Forelimb muscle (tissue), 1 donor: ENCODE measurements around the gene NOL11. TPM values are rescaled to one million over a fixed set of nuclear protein-coding genes. Genes with fewer than 3 reads are reported as not detected.
"Not testable (repeated sequence)": the region's sequence is repeated elsewhere in the genome, so short reads cannot be mapped to it uniquely, and the experiment has no call there.

Source experiments
- DNase-seq: peaks from one replicate; pipeline ENCODE4 v3.0.0-alpha.2; 2013; ENCODE audit warnings: low read depth
- polyA plus RNA-seq: library from polyadenylated mRNA; unstranded; fragments of 120-200 nt; gene quantifications from one replicate; pipeline ENCODE4 v1.2.1, GENCODE V29; 2013; ENCODE audit not compliant: insufficient read length

NOL11 gene
- 60.4 TPM for polyA plus RNA-seq

DNA sequence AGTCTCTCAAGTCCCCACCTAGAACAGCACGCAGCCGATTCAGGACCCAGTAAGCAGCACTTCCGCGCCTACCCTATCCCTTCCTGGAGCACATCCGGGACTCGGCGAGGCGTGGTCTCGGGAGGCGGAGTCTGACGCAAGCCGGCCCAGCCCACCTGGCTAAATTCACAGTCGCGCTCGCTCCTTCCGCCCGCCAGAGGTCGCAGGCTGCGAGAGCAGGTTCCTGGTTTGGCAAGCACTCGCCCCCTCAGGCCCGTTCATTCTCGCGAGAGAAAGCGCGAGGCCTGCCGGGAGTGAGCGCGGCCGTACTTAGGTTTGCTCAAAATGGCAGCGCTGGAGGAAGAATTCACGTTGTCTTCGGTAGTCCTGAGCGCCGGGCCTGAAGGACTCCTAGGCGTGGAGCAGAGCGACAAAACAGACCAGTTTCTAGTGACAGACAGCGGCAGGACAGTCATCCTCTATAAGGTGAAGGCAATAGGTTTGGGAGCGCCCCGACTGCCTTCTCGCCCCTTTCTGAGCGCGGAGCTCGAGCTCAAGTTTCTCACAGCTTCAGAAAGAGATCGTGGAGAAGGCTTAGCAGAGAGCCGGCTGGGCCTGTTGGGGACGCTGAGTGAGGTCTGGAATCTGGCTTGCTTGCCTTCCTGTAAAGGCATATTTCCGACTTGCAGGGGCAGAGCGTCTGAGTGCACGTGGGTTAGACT is at the start of gene NOL11:
TSS of gene NOL11 (plus strand) at position 313 of the 701 bp plus-strand sequence. CDS start at position 325, 12 bp downstream.
- DNase-seq, result peak; percentile 96

DNA sequence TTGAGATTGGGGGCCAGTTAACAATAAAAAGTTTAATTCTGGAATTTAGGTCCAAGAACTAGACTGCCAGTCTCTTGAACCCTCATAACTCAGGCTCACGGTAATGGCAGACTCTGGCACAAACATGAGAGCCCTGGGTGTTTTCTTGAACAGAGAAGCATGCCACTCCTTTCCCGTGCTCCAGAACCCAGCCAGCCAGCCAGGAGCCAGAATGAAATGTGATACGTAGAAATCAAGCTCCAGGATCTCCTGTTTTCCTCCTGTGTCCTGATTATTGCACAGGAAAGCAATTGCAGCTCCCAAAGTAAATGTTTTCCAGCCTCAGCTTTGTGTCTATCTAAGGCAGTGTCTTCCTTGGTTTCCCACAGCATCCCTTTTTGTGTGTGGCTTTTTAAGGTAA is 46.2 kb upstream of the NOL11 start:
- no peak for DNase-seq

DNA sequence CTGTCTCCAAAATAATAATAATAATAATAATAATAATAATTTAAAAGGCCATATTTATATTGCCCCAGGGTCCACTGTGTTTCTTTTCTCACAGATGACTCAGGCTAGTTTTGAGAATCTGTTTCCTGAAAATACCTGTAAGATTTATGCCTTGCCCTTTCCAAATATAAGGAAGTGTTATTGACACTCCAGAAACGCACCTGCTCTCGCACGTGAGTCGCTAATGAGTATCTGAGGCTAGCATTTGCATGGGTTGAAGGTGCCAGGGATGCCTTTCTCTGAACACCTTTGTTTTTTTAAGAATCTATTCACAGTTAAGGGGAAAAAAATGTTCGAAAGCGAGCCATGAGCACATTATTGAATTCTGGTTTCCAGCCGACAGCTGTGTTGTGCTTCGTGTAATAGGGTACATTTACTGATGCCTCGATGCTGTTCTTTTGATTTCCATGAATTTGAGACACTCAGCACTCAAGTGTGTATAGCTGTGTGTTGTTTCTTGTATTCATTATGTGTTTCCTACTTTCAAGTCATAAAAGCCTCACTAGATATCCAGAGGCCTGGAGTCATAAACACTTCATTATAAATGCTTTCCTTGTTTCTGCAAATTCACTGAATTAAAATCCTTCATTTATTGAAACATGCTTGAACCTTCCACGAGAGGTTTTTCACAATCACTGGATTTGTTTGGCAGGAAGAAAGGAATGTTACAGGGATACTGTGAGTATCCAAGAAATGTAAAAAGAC is 45.0 kb upstream of the NOL11 start:
- no peak for DNase-seq

DNA sequence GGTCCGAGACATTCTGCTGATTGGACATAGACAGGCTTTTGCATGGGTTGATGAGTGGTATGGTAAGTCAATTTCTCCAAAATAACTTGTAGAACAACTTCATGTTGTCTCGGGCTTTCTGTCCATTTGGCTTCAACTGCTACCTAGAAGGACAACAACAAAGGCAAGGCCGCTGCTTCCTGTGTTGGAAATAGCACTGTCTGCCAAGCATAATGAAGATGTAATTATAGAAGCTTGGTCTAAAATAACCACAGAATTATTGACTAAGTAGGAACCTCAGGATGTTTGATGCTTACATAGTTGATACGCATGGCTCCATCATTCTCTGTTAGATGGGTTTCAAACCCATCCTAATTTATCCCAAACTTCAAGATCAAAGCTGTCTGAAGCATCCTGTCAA is 42.3 kb upstream of the NOL11 start:
- no peak for DNase-seq

DNA sequence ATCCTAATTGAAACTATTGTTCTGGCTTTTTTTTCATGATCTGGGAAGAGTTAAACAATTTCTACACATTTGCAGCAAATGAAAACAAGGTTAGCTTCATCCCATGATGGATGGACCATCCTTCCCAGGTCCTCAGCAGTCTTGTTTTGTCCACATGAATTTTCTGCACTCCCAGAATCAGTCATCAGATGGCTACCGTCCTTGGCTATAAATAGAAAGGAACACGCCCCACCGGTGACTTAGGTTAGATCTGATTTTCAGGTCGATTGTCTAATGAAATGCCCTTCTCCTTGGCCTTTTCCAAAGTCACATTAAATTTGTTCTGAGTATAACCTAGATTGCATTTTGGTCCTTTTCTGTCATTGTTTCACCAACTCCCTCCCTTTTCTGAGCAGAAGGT is 41.4 kb upstream of the NOL11 start:
- no peak for DNase-seq

DNA sequence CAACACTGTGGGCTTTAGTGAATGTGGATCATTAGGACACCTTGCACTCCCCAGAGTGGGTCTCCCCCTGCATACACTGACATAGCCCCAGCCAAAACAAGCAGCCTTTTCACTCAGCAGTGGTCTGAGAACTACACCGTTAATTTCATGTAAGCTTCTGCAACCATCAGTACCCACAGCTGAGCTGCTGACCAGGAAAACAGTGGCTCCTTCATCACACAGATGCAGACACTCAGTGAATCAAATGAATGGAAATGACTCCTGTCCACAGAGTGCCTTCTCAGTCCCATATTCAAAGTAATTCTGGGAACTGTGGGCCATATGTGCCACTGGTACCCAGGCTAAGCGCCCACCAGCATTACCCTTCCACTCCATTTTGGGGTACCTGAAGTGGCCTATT is 39.3 kb upstream of the NOL11 start:
- DNase-seq, result no peak

DNA sequence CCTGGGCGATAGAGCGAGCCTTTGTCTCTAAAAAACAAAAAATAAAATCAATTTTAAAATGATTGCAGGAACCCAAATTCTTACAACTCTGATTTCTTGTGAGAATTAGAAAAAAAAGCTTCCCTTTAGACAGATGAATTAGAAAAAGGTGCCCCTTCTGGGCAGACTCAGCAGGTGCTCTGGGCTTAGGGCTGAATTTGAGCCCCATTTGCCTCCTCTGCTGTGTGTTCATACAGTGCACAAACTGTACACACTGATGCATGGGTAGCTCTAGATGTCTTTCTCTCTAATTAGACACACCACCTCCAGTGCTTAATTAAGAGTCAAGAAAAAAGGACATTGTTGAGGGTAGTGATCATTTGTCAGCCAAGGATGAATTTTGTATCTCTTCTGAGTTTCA is 38.5 kb upstream of the NOL11 start:
- no peak for DNase-seq

DNA sequence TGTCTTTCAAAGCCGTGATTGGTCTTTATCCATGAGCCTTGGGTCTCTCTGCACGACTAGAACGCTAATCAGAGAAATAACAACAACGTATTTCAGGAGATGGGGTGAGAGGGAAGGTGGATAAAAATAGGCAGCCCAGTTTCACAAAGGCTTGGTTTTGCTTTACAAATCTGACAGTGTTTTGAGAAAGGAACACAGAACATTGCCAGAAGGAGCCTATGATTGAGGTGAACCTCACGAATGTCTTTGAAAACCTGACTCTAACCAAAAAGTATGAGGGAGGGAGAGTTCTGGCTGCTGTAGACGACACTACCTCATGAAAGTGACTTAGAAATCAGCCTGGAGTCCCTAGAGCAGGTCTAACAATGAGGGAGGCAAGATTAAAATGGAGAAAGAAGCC is 38.0 kb upstream of the NOL11 start:
- DNase-seq, result no peak

DNA sequence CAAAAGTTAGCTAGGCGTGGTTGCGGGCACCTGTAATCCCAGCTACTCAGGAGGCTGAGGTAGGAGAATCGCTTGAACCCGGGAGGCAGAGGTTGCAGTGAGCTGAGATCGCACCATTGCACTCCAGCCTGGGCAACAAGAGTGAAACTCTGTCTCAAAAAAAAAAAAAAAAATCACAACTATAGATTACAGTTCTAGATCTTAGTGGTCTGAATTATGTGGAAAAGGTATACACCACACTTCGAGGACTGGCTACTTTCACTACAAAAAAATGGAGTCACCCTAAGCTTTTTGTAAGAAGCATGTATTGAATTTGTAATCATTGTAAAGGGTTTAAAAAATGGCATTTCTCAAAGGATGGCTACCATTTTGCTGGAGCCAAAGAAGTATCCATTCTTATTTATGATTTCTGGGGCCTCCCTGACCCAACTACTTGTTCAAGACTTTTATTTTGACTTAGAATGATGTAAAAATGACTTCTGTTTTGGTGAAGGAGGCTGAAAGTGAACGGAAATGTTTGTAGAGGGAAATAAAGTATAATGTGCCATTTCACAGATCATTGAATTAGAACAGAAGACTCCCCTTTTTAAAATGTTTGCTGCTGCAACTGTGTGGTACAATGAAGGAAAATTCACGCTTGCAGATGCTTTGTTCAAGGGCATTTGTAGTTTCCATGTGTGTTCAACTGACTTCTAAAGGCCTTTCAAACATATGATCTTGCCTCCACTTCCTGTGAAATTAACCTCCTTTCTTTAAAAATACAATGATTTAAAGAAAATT is 37.1 kb upstream of the NOL11 start:
- no peak for DNase-seq

DNA sequence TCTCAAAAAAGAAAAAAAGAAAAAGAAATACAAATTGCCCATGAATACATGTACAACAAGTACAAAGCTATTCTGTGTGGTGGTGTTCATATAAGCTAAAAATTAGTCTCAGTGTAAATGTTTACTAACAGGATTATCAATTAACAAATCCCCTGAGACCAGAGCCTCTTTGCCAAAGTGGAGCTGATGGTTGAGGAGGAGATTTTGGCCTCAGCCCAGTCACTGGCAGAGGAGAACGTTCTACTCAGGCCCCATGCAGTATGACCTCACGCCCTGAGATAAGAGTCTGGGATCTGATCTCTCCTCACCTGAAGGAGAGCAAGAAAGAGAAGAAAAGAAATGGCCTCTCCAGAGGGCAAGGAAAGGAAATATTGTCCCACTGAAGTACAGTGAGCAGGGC is 35.5 kb upstream of the NOL11 start:
- DNase-seq, result no peak

DNA sequence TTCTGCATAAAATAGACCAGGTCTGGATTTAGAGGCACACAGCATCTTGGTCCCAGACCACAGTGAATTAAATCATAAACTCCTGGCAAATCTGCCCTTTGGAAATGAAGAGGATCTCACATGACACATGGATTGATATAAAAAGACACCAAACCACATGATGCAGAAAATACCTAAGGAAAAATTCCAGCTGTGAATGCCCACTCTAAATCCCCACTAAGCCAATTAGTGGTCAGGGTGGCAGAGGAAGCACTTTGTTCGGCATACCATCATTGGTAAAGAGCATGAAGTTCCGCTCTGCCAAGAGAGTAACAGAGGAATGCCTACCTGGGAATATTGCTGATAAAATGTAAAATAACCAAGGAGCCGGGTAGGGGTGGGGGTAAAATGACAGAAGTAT is 32.4 kb upstream of the NOL11 start:
- no peak for DNase-seq

DNA sequence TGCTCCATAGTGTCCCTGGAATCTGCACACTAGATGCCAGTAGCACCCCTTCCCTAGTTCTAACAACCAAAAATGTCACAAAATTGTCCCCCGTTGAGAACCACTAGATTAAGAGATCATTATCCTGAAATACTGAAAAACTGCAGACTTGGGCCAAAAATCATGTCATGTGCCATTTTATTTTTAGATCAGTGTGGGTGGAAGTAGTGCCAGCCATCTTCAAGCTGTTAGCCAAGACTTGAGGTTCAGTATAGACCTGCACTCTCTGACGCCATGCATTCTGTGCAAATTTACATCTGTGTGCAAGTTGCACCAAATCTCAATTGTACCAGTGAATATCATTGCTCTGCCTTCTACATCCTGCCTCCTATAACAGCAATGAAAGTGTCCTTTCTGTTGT is 31.5 kb upstream of the NOL11 start:
- no peak for DNase-seq

DNA sequence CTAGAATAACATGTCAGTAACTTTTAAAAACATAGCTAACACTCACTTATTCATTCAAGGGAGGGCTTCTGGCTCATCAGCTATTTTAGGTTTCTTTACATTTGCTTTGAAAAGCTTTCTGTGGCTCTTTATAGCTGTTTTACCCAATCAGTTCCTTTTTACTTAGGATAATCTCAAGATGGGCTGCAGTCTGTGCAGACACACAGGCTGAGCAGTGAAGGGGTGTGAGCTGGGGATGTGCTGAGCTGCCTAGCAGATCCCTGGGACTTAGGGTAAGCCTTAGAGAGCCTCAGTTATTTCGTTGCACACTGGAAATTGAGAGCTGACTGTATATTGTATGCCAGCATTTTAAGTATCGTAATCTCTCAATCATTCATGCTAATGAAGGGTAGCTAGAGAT is 30.2 kb upstream of the NOL11 start:
- no peak for DNase-seq

DNA sequence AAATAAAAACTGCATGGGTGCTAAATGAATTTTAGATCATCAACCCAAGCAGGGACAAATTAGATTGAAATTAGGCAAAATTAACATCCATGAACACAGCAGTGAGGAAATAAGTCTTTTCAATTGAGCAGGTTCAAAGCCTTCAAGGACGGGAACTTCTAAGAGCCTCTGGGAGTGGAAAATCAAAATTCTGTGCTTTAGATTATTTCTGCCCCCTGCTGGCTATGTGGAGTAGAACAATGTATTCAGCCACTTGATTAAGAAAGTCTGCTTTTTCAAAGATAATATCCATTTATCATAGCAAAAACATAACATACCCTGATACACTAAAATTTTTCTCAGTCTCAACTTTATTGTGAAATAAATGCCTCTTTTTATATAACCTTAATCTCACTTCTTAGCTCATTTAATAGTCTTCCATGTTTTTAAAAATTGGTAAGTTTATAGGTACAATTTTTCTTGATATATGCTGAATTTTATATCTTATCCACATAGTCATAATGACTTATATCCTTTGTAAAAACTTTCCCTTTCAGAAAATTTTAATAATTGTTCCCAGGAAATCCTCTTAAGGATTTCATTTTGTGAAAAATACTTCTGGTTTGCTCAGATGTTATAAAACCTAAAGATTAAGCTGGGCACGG is 28.1 kb upstream of the NOL11 start:
- peak; percentile 49 for DNase-seq

DNA sequence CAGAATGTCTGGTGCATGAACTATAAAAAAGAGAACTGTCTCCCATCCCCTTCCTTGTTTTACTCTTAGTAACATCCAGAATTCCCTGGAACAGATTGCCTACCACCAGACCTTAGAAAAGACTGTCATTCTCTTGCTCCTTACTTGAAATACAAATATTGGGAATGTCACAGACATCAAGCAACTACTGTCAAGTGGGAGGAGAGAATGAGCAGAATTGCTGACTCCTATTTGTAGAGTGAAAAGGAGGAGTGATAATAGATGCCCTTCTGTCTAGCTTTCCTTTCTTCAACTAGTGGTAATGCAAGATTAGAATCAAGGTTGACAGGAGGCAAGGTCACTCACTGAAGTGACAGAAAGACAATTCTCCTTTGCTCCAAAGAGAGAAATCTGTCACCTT is 23.9 kb upstream of the NOL11 start:
- no peak for DNase-seq

DNA sequence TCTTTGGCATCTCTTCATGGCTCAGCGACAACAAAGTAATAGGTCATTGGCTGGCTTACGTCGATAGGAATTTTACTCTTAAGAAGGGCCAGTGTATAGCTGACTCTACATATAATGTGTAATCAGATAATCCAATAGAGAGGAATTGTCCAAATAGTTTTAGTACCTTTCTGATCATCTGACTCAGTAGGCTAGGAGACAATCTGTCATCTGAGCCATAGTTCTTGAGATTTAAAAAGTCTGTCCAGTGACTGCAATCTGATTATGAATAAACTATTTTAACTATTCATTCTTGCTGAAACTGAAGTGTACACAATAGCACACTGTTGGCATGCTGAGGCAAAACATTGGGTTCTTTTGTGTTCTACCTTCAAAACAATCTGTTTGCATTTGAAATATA is 21.4 kb upstream of the NOL11 start:
- DNase-seq, result no peak

DNA sequence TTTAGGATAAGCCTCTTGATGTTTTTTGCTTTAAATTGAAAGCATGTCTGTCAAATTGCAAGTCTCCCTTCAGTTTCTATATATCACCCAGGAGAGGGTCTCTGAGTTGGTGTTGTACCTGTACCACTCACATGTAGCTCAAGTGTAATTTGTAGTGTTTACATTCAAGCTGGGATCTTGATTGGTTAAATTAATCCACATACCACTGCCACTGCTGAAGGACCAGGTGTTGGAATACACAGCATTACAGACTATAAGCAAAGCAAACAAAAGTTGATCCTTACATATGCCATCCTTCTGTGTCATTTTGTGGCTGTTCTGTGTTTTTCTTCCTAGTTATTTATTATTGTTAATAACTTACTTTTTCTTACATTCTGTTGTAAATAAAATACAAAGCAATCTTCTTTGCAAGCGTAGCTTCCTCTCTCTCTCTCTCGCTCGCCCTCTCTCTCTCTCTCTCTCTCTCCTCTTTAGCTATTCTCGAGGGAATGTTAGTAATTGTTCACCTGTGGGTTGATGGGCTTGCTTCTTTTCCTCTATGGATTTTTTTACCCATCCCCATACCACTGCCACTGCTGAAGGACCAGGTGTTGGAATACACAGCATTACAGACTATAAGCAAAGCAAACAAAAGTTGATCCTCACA is 20.8 kb upstream of the NOL11 start:
- no peak for DNase-seq

DNA sequence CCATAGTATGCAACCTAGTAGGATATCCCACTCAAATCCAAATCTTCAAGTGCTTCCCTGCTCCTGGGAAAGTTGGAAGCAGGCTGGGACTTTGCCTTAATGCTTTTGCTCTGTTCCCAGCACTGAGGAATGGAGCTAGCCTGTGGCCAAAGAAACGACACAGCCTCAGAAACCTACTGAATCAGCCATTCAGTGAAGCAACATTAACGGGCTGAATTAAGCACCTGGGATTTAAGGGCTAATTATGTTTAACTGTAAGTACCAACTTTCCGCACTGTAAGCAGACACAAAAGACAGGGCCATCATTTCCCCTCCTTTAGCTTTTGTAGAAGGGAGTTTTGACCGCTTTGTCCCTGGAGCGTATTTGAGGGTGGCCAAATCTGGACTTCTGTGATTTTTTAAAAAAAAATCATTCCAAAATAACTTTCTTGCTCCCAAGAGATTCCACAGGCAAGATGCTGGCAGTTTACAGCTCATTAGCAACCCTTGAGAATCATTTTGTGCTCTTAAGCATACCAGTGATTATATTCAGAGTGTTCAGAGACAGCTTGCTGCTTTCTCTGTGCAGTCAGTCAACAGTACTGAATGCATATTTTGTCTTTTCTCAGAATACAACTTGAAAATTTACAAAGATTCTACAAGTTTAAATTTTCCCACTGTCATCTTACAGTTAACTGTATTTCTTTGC is 17.6 kb upstream of the NOL11 start:
- DNase-seq, result no peak

DNA sequence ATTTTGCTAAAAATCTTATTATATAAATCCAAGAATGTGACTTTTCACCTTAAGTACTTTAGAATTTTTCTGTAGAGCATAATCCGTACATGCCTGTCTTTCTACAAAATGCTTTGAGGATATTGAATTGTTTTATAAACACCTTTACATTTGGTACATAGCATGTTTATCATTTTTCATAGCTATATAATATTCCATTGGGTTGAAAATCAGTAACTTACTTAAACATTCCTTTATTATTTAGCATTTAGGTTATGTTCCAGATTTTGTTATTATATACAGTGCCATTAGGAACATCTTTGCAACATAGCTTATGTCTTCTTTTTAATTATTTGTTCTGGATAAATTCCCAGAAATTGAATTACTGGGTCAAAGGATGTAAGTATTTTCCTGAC is 17.0 kb upstream of the NOL11 start:
- no peak for DNase-seq

DNA sequence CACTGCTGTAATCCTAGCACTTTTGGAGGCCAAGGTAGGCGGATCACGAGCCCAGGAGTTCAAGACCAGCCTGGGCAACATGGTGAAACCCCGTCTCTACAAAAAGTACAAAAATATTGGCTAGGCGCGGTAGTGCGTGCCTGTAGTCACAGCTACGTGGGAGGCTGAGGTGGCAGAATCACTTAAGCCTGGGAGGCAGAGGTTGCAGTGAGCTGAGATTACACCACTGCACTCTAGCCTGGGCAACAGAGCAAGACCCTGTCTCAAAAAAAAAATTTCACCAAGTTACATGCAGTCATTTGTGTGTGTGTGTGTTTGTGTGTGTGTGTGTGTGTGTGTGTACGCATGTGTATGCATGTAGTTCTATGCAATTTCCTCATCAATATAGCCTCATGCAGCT is 14.9 kb upstream of the NOL11 start:
- DNase-seq, result not testable (repeated sequence)

DNA sequence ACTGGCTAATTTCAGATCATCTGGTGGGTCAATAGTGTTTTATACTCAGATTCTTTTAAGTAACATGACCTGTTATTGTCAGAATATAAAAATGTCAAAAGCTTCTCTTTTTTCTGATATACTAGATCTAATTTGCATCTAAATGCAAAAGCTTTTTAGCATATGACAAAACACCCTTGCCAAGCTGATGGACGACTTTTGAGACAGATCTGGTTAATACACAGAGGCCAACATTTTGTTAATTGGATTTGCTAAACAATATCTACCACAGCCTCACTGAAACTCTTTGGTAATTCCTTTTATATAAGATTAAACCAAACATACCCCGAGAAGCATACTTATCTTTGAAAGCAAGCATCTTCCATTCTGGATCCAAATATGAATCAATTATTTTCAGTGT is 10.3 kb upstream of the NOL11 start:
- no peak for DNase-seq
